Upper lobe of left lung (tissue), 6 donors: ENCODE measurements around the gene VAMP7. TPM values are rescaled to one million over a fixed set of nuclear protein-coding genes. Genes with fewer than 3 reads are reported as not detected.

Experiments used
- ATAC-seq, 2 donors: fragments of 200-7000 bp; cut with Tn5 transposase; one replicate each; pipeline ENCODE4 v1.9.1; 2022; ENCODE audit warnings: mild to moderate bottlenecking in 2 of 2, moderate library complexity in 2 of 2; ENCODE audit not compliant: low FRiP score in 2 of 2
- DNase-seq, 2 donors: peaks; one replicate each; pipeline ENCODE4 v3.0.0-alpha.2; 2019 to 2020
- H3K27ac ChIP-seq, 4 donors: fragments of 200-600 bp; sonication (generic); one replicate each; pipeline ENCODE4 v1.5.1; 2016 to 2019
- H3K27me3 ChIP-seq, 4 donors: fragments of 200-600 bp; sonication (generic); one replicate each; pipeline ENCODE4 v1.5.1; 2017 to 2019
- H3K36me3 ChIP-seq, 4 donors: fragments of 200-600 bp; sonication (generic); one replicate each; pipeline ENCODE4 v1.5.1; 2016 to 2019
- H3K4me1 ChIP-seq, 4 donors: fragments of 200-600 bp; sonication (generic); one replicate each; pipeline ENCODE4 v1.5.1; 2018 to 2019
- H3K4me3 ChIP-seq, 4 donors: fragments of 200-600 bp; sonication (generic); one replicate each; pipeline ENCODE4 v1.5.1; 2017 to 2019; ENCODE audit warnings: mild to moderate bottlenecking in 2 of 4, moderate library complexity in 1 of 4
- H3K9me3 ChIP-seq, 4 donors: fragments of 200-600 bp; sonication (generic); one replicate each; pipeline ENCODE4 v1.5.1; 2018 to 2019
- EP300 ChIP-seq, 4 donors: sonication (generic); formaldehyde crosslinking; IDR thresholded peaks; one replicate each; pipeline ENCODE4 v1.5.1; 2017; ENCODE audit warnings: antibody characterized with exemption in 4 of 4, control low read depth in 2 of 4
- POLR2A ChIP-seq, 4 donors: fragments of 450-650 bp; IDR thresholded peaks; one replicate each; pipeline ENCODE4 v1.5.1; 2016 to 2017; ENCODE audit warnings: antibody characterized with exemption in 4 of 4, mild to moderate bottlenecking in 2 of 4
- POLR2AphosphoS5 ChIP-seq, 2 donors: sonication (generic); formaldehyde crosslinking; IDR thresholded peaks; one replicate each; pipeline ENCODE4 v1.5.1; 2017; ENCODE audit warnings: antibody characterized with exemption in 2 of 2
- WGBS, 2 donors: methylation state at CpG; one replicate each; pipeline ENCODE4 v1.1.5; 2017 to 2018; 5-methylcytosine and 5-hydroxymethylcytosine counted together
- total RNA-seq, 6 donors: library from RNA; depleted of rRNA in 4 of 6; stranded (reverse); fragments of >200 nt in 4 of 6; gene quantifications; one replicate each; pipeline versions ENCODE4 v1.1.0 to v1.2.1, GENCODE V29; 2016 to 2021
- TF ChIP-seq, protein P1 (sequence below), 6 experiments: fragments of 450-650 bp in 4 of 6; fragments of 200-600 bp in 2 of 6; sonication (generic) in 2 of 6; IDR thresholded peaks; one replicate each; pipeline ENCODE4 v1.5.1; 2016 to 2019; ENCODE audit warnings: antibody characterized with exemption in 6 of 6
- donor health status: DM: no; HTN: no; CAD: no; lungs with moderate emphysema.
- donor health status: DM: no; HTN: yes; CAD: no; lungs with severe emphysema.

The VAMP7 gene
- total RNA-seq, 6 donors from 2014 or later, result 18.9 to 32.7 (median 29.4) TPM

DNA sequence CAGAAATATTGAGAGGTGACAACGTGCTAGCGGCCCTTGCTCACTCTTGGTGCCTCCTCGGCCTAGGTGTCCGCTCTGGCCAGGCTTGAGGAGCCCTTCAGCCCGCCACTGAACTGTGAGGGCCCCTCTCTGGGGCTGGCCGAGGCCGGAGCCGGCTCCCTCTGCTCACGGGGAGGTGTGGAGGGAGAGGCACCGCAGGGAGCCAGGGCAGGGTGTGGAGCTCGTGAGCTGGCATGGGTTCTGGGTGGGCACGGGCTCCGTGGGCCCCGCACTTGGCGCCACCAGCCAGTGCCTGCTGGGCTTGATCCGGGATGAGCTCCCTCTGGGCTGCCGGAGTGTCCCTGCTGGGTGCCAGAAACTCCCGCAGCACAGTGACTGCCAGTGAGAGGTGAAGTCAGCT, 16.0 kb upstream of the VAMP7 start:
- Histone ChIP-seq H3K27ac (no peak overlapping the region), H3K4me3 (no peak overlapping the region), H3K9me3 (peaks cover 0 to 5% (median 2%) of the 10 kb centered on the region in 4 donors), H3K27me3 (no peaks in the 10 kb centered on the region), H3K36me3 (no peaks in the 10 kb centered on the region), H3K4me1 (no peaks in the 10 kb centered on the region)
- 64 to 84% methylated on average over 4 to 18 of the region's 18 CpGs for WGBS, 2 donors
- peak in 1 of 2 donors; percentile 75 for DNase-seq
- ATAC-seq, result no peak
- no peak for TF ChIP-seq POLR2A (IDR thresholded peaks at IDR 0.05)
- TF ChIP-seq EP300 (IDR thresholded peaks at IDR 0.05), result no peak
- TF ChIP-seq POLR2AphosphoS5 (IDR thresholded peaks at IDR 0.05), result no peak
- TF ChIP-seq, protein P1, sequence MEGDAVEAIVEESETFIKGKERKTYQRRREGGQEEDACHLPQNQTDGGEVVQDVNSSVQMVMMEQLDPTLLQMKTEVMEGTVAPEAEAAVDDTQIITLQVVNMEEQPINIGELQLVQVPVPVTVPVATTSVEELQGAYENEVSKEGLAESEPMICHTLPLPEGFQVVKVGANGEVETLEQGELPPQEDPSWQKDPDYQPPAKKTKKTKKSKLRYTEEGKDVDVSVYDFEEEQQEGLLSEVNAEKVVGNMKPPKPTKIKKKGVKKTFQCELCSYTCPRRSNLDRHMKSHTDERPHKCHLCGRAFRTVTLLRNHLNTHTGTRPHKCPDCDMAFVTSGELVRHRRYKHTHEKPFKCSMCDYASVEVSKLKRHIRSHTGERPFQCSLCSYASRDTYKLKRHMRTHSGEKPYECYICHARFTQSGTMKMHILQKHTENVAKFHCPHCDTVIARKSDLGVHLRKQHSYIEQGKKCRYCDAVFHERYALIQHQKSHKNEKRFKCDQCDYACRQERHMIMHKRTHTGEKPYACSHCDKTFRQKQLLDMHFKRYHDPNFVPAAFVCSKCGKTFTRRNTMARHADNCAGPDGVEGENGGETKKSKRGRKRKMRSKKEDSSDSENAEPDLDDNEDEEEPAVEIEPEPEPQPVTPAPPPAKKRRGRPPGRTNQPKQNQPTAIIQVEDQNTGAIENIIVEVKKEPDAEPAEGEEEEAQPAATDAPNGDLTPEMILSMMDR (IDR thresholded peaks at IDR 0.05), result no peak

DNA sequence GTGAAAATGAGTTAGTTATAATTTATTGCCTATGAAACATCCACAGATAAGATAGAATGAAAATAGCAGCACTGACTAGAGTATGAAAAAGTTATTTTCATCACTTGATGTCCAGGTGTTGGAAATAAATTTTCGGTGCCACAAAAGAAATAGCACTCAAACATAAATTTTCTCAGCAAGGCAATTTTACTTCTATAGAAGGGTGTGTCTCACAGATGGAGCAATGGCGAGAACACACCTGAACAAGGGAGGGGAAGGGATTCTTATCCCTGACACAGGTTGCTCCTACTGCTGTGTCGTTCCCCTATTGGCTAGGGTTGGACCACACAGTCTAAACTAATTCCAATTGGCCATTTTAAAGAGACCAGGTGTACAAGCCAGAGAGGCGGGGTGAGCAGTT, 13.3 kb upstream of the VAMP7 start:
- no peaks in the 10 kb centered on the region for H3K4me1 ChIP-seq
- no peak overlapping the region for H3K4me3 ChIP-seq
- H3K27ac ChIP-seq, result no peak overlapping the region
- no peak for TF ChIP-seq EP300 (IDR thresholded peaks at IDR 0.05)
- TF ChIP-seq, protein P1 (IDR thresholded peaks at IDR 0.05), result no peak
- TF ChIP-seq POLR2A (IDR thresholded peaks at IDR 0.05), result no peak
- no peak for TF ChIP-seq POLR2AphosphoS5 (IDR thresholded peaks at IDR 0.05)
- ATAC-seq (no peak), DNase-seq (no peak)
- H3K9me3 ChIP-seq, result peaks cover 0 to 5% (median 2%) of the 10 kb centered on the region in 4 donors
- H3K27me3 ChIP-seq, result no peaks in the 10 kb centered on the region
- no peaks in the 10 kb centered on the region for H3K36me3 ChIP-seq
- 67 to 69% methylated on average over 4 of the region's 4 CpGs for WGBS, 2 donors

DNA sequence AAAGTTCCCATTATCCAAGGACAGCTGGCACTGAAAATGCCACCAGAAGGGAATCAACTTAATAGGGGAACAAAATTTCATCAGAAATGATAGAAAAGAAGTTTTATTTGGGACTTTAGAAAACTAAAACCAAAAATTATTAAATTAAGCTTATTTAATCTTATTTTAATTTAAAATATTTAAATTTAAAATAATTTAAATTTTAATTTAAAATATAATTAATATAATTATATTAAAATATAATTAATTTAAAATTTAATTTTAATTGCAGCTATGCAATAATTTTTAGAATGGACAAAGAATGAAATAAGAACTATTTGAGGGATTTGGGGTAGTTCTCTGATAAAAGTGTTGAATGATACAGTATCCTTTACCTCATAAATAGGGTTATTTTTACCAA, 10.2 kb upstream of the VAMP7 start:
- Histone ChIP-seq H3K27me3 (no peaks in the 10 kb centered on the region), H3K4me3 (no peak overlapping the region), H3K4me1 (no peaks in the 10 kb centered on the region), H3K36me3 (no peaks in the 10 kb centered on the region), H3K9me3 (peaks cover 0 to 5% (median 2%) of the 10 kb centered on the region in 4 donors), H3K27ac (no peak overlapping the region)
- DNase-seq (no peak), ATAC-seq (no peak)
- TF ChIP-seq, protein P1 (IDR thresholded peaks at IDR 0.05), result no peak
- TF ChIP-seq EP300 (IDR thresholded peaks at IDR 0.05), result no peak
- TF ChIP-seq POLR2AphosphoS5 (IDR thresholded peaks at IDR 0.05), result no peak
- no peak for TF ChIP-seq POLR2A (IDR thresholded peaks at IDR 0.05)

DNA sequence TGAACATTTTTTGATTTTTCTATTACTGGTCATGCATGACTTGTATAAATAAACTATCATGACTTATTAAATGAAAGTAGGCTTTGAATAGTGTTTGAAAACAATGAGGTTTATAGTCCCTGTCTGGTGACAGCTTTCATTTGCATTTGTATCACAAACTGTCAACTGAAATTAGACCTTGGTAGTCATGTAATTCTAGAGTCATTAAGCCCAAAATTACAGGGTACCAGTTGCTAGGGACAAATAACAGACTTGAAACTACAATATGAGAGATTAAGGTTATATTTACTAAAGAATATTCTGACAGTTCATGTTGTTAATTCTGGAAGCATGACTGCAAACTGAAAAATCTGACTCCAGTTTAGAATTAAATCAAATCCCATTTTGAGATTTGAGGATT, 9.2 kb upstream of the VAMP7 start:
- H3K9me3 ChIP-seq, result peaks cover 0 to 5% (median 2%) of the 10 kb centered on the region in 4 donors
- TF ChIP-seq POLR2AphosphoS5 (IDR thresholded peaks at IDR 0.05) (no peak), EP300 (IDR thresholded peaks at IDR 0.05) (no peak), POLR2A (IDR thresholded peaks at IDR 0.05) (no peak)
- TF ChIP-seq, protein P1 (IDR thresholded peaks at IDR 0.05), result no peak
- H3K27me3 ChIP-seq, result peaks cover 0 to 2% (median 0%) of the 10 kb centered on the region in 4 donors
- H3K36me3 ChIP-seq, result no peaks in the 10 kb centered on the region
- DNase-seq (no peak), ATAC-seq (no peak)
- H3K4me1 ChIP-seq, result no peaks in the 10 kb centered on the region
- no peak overlapping the region for H3K4me3 ChIP-seq
- H3K27ac ChIP-seq, result no peak overlapping the region

DNA sequence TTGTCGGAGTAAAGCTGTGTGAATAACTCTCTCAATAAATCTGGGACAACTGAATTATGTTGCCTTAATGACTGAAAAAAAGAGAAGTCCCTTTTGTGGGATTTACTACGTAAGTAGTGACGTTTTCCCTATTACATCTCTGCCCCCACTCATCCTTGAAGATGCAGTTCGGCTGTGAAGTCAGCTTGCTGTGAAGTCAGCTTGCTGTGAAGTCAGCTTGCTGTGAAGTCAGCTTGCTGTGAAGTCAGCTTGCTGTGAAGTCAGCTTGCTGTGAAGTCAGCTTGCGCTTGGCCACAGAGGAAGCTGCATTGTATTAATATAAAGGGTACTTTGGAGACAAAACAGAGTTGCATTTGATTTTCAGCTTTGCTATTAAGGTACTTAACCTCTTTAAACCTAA, 8.0 kb upstream of the VAMP7 start:
- Histone ChIP-seq H3K4me3 (no peak overlapping the region), H3K9me3 (peaks cover 0 to under 1% (median 0%) of the 10 kb centered on the region in 4 donors), H3K27ac (no peak overlapping the region), H3K27me3 (peaks cover 0 to 2% (median 0%) of the 10 kb centered on the region in 4 donors), H3K36me3 (no peaks in the 10 kb centered on the region), H3K4me1 (no peaks in the 10 kb centered on the region)
- WGBS, 2 donors, result 52 to 67% methylated on average over 5 of the region's 5 CpGs
- ATAC-seq, result no peak
- DNase-seq, result no peak
- TF ChIP-seq EP300 (IDR thresholded peaks at IDR 0.05) (no peak), POLR2AphosphoS5 (IDR thresholded peaks at IDR 0.05) (no peak), POLR2A (IDR thresholded peaks at IDR 0.05) (no peak)
- TF ChIP-seq, protein P1 (IDR thresholded peaks at IDR 0.05), result no peak
